GM12878 (cell line): ENCODE data around the gene EXOC8. TPM values are rescaled to one million over a fixed set of nuclear protein-coding genes. Genes with fewer than 3 reads are reported as not detected.

Experiments
- ATAC-seq: fragments of 200-7000 bp; cut with Tn5 transposase; 3 replicates; pipeline ENCODE4 v1.9.1; 2020; ENCODE audit warnings: mild to moderate bottlenecking, moderate library complexity
- BruUV-seq: library from RNA; stranded (reverse); fragments of 400-500 nt; replicated peaks from 2 replicates; lab custom pipeline; 2021; lab: Mats Ljungman, UMichigan
- CTCF ChIA-PET: fragments of 300-600 bp; sonication (Branson Sonifier 250); formaldehyde crosslinking; extraction: SDS; loops from one replicate; lab custom pipeline; 2021; ENCODE audit warnings: inconsistent platforms; lab: Yijun Ruan, JAX
- POLR2A ChIA-PET: fragments of 350-600 bp; formaldehyde crosslinking; extraction: SDS; loops from one replicate; lab custom pipeline; 2021; ENCODE audit warnings: inconsistent platforms; lab: Charles Lee
- RAD21 ChIA-PET: fragments of 300-600 bp; sonication (Branson Sonifier 250); formaldehyde crosslinking; loops from one replicate; lab custom pipeline; 2023; ENCODE audit warnings: antibody characterized with exemption; ENCODE audit not compliant: unreplicated experiment; lab: Charles Lee
- SMC1A ChIA-PET: fragments of 300-600 bp; sonication (Branson Sonifier 250); formaldehyde crosslinking; loops from one replicate; lab custom pipeline; 2023; ENCODE audit not compliant: unreplicated experiment, uncharacterized antibody; lab: Charles Lee
- DNase-seq: peaks from one replicate; pipeline ENCODE4 v3.0.0-alpha.2; 2011; ENCODE audit warnings: low read depth, low spot score
- FAIRE-seq: peaks from 3 replicates; lab custom pipeline; 2011; peaks lifted over from hg19 to GRCh38; lab: Jason Lieb, UNC
- H2AFZ ChIP-seq: 2 replicates; pipeline ENCODE4 v1.6.0; 2011; ENCODE audit warnings: low read depth, low read length, control low read depth; ENCODE audit not compliant: control insufficient read depth
- H3K27ac ChIP-seq: 2 replicates; pipeline ENCODE4 v1.5.1; 2011; ENCODE audit warnings: control low read depth; ENCODE audit not compliant: control insufficient read depth, insufficient read depth
- H3K27me3 ChIP-seq, 2 experiments: replicated peaks in 1 of 2; 2 replicates each; pipeline versions ENCODE4 v1.6.0 to v1.6.1; 2011; ENCODE audit warnings: low read length in 1 of 2; ENCODE audit not compliant: control insufficient read depth in 2 of 2, insufficient read depth in 2 of 2
- H3K36me3 ChIP-seq, 2 experiments: 2 replicates each; pipeline ENCODE4 v1.5.1; 2011; ENCODE audit warnings: low read length in 1 of 2; ENCODE audit not compliant: control insufficient read depth in 2 of 2, insufficient read depth in 2 of 2
- H3K4me1 ChIP-seq: 2 replicates; pipeline ENCODE4 v1.6.1; 2011; ENCODE audit warnings: mild to moderate bottlenecking, low read length, moderate library complexity, mixed read lengths; ENCODE audit not compliant: control insufficient read depth, insufficient read depth
- H3K4me2 ChIP-seq: 2 replicates; pipeline ENCODE4 v1.6.0; 2011; ENCODE audit warnings: control low read depth; ENCODE audit not compliant: control insufficient read depth, insufficient read depth
- H3K4me3 ChIP-seq: fragments of 200-600 bp; sonication (generic); 2 replicates; pipeline ENCODE4 v1.5.1; 2016
- H3K79me2 ChIP-seq: 2 replicates; pipeline ENCODE4 v1.6.0; 2011; ENCODE audit warnings: low read length; ENCODE audit not compliant: control insufficient read depth, insufficient read depth
- H3K9ac ChIP-seq: 2 replicates; pipeline ENCODE4 v1.8.0; 2011; ENCODE audit warnings: low read length, control low read depth, mixed read lengths; ENCODE audit not compliant: control insufficient read depth, insufficient read depth
- H3K9me3 ChIP-seq: replicated peaks from 3 replicates; pipeline ENCODE4 v1.5.1; 2011; ENCODE audit warnings: mild to moderate bottlenecking, low read length; ENCODE audit not compliant: control insufficient read depth, insufficient read depth
- H4K20me1 ChIP-seq: 2 replicates; pipeline ENCODE4 v1.6.0; 2011; ENCODE audit not compliant: control insufficient read depth, insufficient read depth
- CHD4 ChIP-seq: fragments of 200-600 bp; sonication (generic); IDR thresholded peaks from 2 replicates; pipeline ENCODE4 v1.6.1; 2016; ENCODE audit warnings: mild to moderate bottlenecking
- EED ChIP-seq: sonication (generic); IDR thresholded peaks from 2 replicates; pipeline ENCODE4 v1.6.1; 2016; ENCODE audit warnings: antibody characterized with exemption, low read depth
- MLLT1 ChIP-seq: fragments of 450-650 bp; IDR thresholded peaks from 2 replicates; pipeline ENCODE4 v1.6.1; 2016; ENCODE audit warnings: mild to moderate bottlenecking
- MYB ChIP-seq: fragments of 150-350 bp; IDR thresholded peaks from 2 replicates; pipeline ENCODE4 v1.6.1; 2014; ENCODE audit warnings: mild to moderate bottlenecking, low read depth, low read length, borderline replicate concordance
- PAX8 ChIP-seq: fragments of 450-650 bp; IDR thresholded peaks from 2 replicates; pipeline ENCODE4 v1.6.1; 2017; ENCODE audit warnings: mild to moderate bottlenecking, moderate library complexity
- POLR2AphosphoS5 ChIP-seq: IDR thresholded peaks from 2 replicates; pipeline ENCODE4 v1.6.1; 2011; ENCODE audit warnings: mild to moderate bottlenecking, low read length, inconsistent platforms
- RAD21 ChIP-seq: IDR thresholded peaks from 2 replicates; pipeline ENCODE4 v1.6.1; 2011; ENCODE audit warnings: mild to moderate bottlenecking, low read depth, low read length, moderate library complexity; ENCODE audit not compliant: insufficient read depth
- SREBF1 ChIP-seq: IDR thresholded peaks from 2 replicates; pipeline ENCODE4 v1.6.1; 2012; ENCODE audit warnings: mild to moderate bottlenecking, low read length
- USF2 ChIP-seq: IDR thresholded peaks from 2 replicates; pipeline ENCODE4 v1.6.1; 2011; ENCODE audit warnings: low read depth, low read length, improper control_type of control experiment, borderline replicate concordance
- YBX1 ChIP-seq: fragments of 450-650 bp; IDR thresholded peaks from 2 replicates; pipeline ENCODE4 v1.6.1; 2016; ENCODE audit warnings: antibody characterized with exemption
- ZNF592 ChIP-seq: fragments of 450-650 bp; IDR thresholded peaks from 2 replicates; pipeline ENCODE4 v1.6.1; 2017; ENCODE audit warnings: mild to moderate bottlenecking, moderate library complexity
- WGBS: methylation state at CpG from one replicate; pipeline ENCODE4 v1.1.6; 2016; ENCODE audit warnings: low lambda C conversion rate; ENCODE audit not compliant: insufficient replicate concordance, insufficient coverage; ENCODE audit errors: missing lambda C conversion rate; 5-methylcytosine and 5-hydroxymethylcytosine counted together
- in situ Hi-C: fragments of 300-500 bp; cut with MboI; formaldehyde crosslinking; loops from 9 replicates; pipeline ENCODE4 v1.14.3; 2018; ENCODE audit warnings: mixed read lengths
- intact Hi-C: fragments of 100-400 bp; cut with micrococcal nuclease; formaldehyde crosslinking; loops from one replicate; pipeline ENCODE4 v1.14.2; 2022; ENCODE audit not compliant: unreplicated experiment
- polyA plus RNA-seq, 11 experiments: library from polyadenylated mRNA; depleted of rRNA in 4 of 11; unstranded in 6 of 11; stranded (reverse) in 5 of 11; fragments of >200 nt; fragmentation: Nextera tagmentation in 4 of 11; fragmentation: Illumina TruSeq in 1 of 11; extraction: Ambion mirVana in 4 of 11; extraction: Trizol in 1 of 11; gene quantifications; 1 replicate in 1 of 11; 2 replicates in 10 of 11; pipeline versions ENCODE4 v1.2.1 to v1.2.3, GENCODE V29; 2011 to 2016; ENCODE audit warnings: inconsistent platforms in 2 of 11, missing spikeins in 2 of 11, low read depth in 1 of 11
- total RNA-seq, 4 experiments: library from RNA; depleted of rRNA in 3 of 4; stranded (reverse); fragments of >200 nt in 3 of 4; fragmentation: Illumina TruSeq in 1 of 4; extraction: Trizol in 1 of 4; gene quantifications; 2 replicates each; pipeline versions ENCODE4 v1.2.1 to v1.2.3, GENCODE V29; 2013 to 2021

EXOC8 gene
- total and polyA plus RNA-seq, 10 of the 15 experiments (the other 5 are each of a cell fraction or from before 2014, with no cell fraction given), result 2.0 to 11.3 (median 6.3) TPM

- WGBS, result 43% methylated on average over 5 of the region's 5 CpGs
These were observed 25.2 kb downstream of the EXOC8 start for GRCh38 chr1:231312432-231312788.

GRCh38 chr1:231311720-231312431 is 25.8 kb downstream of the EXOC8 start:
- Histone ChIP-seq H3K27ac (no peak overlapping the region), H3K4me1 (no peaks in the 10 kb centered on the region), H3K36me3 (no peaks in the 10 kb centered on the region), H3K9me3 (no peaks in the 10 kb centered on the region; the same call in 2 of the 3 replicates), H4K20me1 (no peaks in the 10 kb centered on the region), H3K4me3 (no peak overlapping the region), H3K4me2 (no peak overlapping the region), H3K27me3 (no peaks in the 10 kb centered on the region), H2AFZ (no peak overlapping the region), H3K9ac (no peak overlapping the region), H3K79me2 (no peaks in the 10 kb centered on the region)
- ChIA-PET POLR2A (no interaction called here), RAD21 (no interaction called here), CTCF (interaction anchor here (1.2 kb wide), 1 partner anchor 37 kb away, joined by 3 read pairs; no protein-coding TSS in a partner anchor), SMC1A (interaction anchor here (0.6 kb wide), 1 partner anchor 252 kb away, joined by 3 read pairs; no protein-coding TSS in a partner anchor)
- intact Hi-C loops (no loop called here), in situ Hi-C loops (no loop called here)
- no TSS peak for BruUV-seq
- no peak for FAIRE-seq
- 40% methylated on average over 8 of the region's 8 CpGs for WGBS
- no peak for ATAC-seq
- DNase-seq, result no peak
- TF ChIP-seq CHD4 (no peak), EED (no peak), MLLT1 (no peak), USF2 (no peak), SREBF1 (no peak), POLR2AphosphoS5 (no peak), MYB (no peak), PAX8 (no peak), ZNF592 (no peak)

More at GRCh38 chr1:231312432-231312788, 25.2 kb downstream of the EXOC8 start:
- intact Hi-C loops (no loop called here), in situ Hi-C loops (no loop called here)
- DNase-seq, result no peak
- H2AFZ ChIP-seq, result no peak overlapping the region
- H3K4me1 ChIP-seq, result no peaks in the 10 kb centered on the region
- H3K4me2 ChIP-seq, result no peak overlapping the region
- no peak for TF ChIP-seq YBX1
- TF ChIP-seq RAD21, result no peak
- TF ChIP-seq, all 136 proteins: peak for 0
- H3K9ac ChIP-seq, result no peak overlapping the region
- ChIA-PET SMC1A (no interaction called here), RAD21 (no interaction called here), POLR2A (no interaction called here), CTCF (no interaction called here)
- no peaks in the 10 kb centered on the region for H3K36me3 ChIP-seq
- no peaks in the 10 kb centered on the region for H3K27me3 ChIP-seq
- no peak overlapping the region for H3K4me3 ChIP-seq
- FAIRE-seq, result no peak
- H3K79me2 ChIP-seq, result no peaks in the 10 kb centered on the region
- ATAC-seq, result no peak
- H3K9me3 ChIP-seq, result no peaks in the 10 kb centered on the region; the same call in 2 of the 3 replicates
- H3K27ac ChIP-seq, result no peak overlapping the region
- H4K20me1 ChIP-seq, result no peaks in the 10 kb centered on the region
- no TSS peak for BruUV-seq
